K562 (cell line): Measurements from ENCODE around the gene ATP13A5.

Experiments
- AFF4 ChIP-seq: sonication (generic); formaldehyde crosslinking; IDR thresholded peaks from 2 replicates; pipeline ENCODE4 v1.8.0; 2023; ENCODE audit warnings: mild to moderate bottlenecking, missing genetic modification reagents
- ATF1 ChIP-seq, 2 experiments: fragments of 450-650 bp in 1 of 2; IDR thresholded peaks; 2 replicates each; pipeline ENCODE4 v1.6.1; 2016; ENCODE audit warnings: missing compliant biosample characterization in 1 of 2, missing genetic modification characterization in 1 of 2
- CTCF ChIP-seq, 3 experiments: IDR thresholded peaks in 2 of 3; conservative IDR thresholded peaks in 1 of 3; 2 replicates each; pipeline ENCODE4 v1.5.1; 2011 to 2012; ENCODE audit warnings: low read length in 3 of 3, mild to moderate bottlenecking in 3 of 3, control low read depth in 2 of 3, improper control_type of control experiment in 1 of 3, inconsistent platforms in 1 of 3, low read depth in 1 of 3, mixed read lengths in 1 of 3, moderate library complexity in 1 of 3; ENCODE audit not compliant: insufficient read depth in 2 of 3
- E2F5 ChIP-seq: sonication (generic); formaldehyde crosslinking; IDR thresholded peaks from 2 replicates; pipeline ENCODE4 v1.8.0; 2022; ENCODE audit warnings: mild to moderate bottlenecking, missing genetic modification reagents
- EZH2 ChIP-seq: IDR thresholded peaks from 2 replicates; pipeline ENCODE4 v1.6.1; 2012; ENCODE audit warnings: low read depth, mild to moderate bottlenecking, inconsistent platforms, low read length, borderline replicate concordance
- KLF16 ChIP-seq: IDR thresholded peaks from 2 replicates; pipeline ENCODE4 v1.6.1; 2016; ENCODE audit warnings: antibody characterized with exemption
- REST ChIP-seq, 2 experiments: fragments of 450-650 bp; formaldehyde crosslinking in 1 of 2; IDR thresholded peaks; 2 replicates each; pipeline versions ENCODE4 v1.4.0 to v1.6.1; 2014 to 2020; ENCODE audit warnings: mild to moderate bottlenecking in 2 of 2, borderline replicate concordance in 1 of 2, low read depth in 1 of 2
- SMAD2 ChIP-seq: fragments of 150-350 bp; IDR thresholded peaks from 2 replicates; pipeline ENCODE4 v1.6.1; 2014; ENCODE audit warnings: low read depth, mild to moderate bottlenecking, low read length
- STAG1 ChIP-seq: sonication (generic); formaldehyde crosslinking; IDR thresholded peaks from 2 replicates; pipeline ENCODE4 v1.5.0; 2020; ENCODE audit warnings: missing genetic modification reagents, borderline replicate concordance
- TBP ChIP-seq: optimal IDR thresholded peaks from 2 replicates; pipeline ENCODE3; 2011; ENCODE audit warnings: low read depth, low read length, improper control_type of control experiment
- TFAM ChIP-seq: fragments of 250-450 bp; sonication (Bioruptor Pico); conservative IDR thresholded peaks from 2 replicates; pipeline ENCODE4 v1.5.0; 2021; ENCODE audit warnings: mild to moderate bottlenecking, moderate library complexity
- VEZF1 ChIP-seq: fragments of 200-800 bp; sonication (Bioruptor generic); IDR thresholded peaks from 2 replicates; pipeline ENCODE4 v1.6.1; 2017; ENCODE audit warnings: missing genetic modification characterization, missing compliant biosample characterization
- ZNF146 ChIP-seq: IDR thresholded peaks from one replicate; pipeline ENCODE4 v1.6.1; 2018; ENCODE audit warnings: missing compliant biosample characterization; ENCODE audit not compliant: unreplicated experiment
- ZNF384 ChIP-seq: IDR thresholded peaks from 2 replicates; pipeline ENCODE4 v1.6.1; 2012; ENCODE audit warnings: low read depth, low read length, improper control_type of control experiment

- TF ChIP-seq TFAM (CRISPR knock-in tag) (no peak), TBP (no peak), SMAD2 (no peak), ZNF384 (no peak), REST (IDR thresholded peaks at IDR 0.05; ENCODE audit: borderline replicate concordance) (no peak), REST (CRISPR knock-in tag; IDR thresholded peaks at IDR 0.05; ENCODE audit: low read depth) (no peak), EZH2 (no peak), STAG1 (CRISPR knock-in tag) (no peak), VEZF1 (CRISPR knock-in tag) (no peak), CTCF (IDR thresholded peaks at IDR 0.05 in 2 of 3, conservative IDR thresholded peaks at IDR 0.05 in 1 of 3; ENCODE audit: insufficient read depth in 2 of 3, low read depth in 1 of 3, low read length in 3 of 3) (no peak), ZNF146 (CRISPR knock-in tag) (no peak), E2F5 (CRISPR knock-in tag) (no peak), ATF1 (CRISPR knock-in tag; IDR thresholded peaks at IDR 0.05) (no peak), ATF1 (tag; IDR thresholded peaks at IDR 0.05) (no peak), AFF4 (CRISPR knock-in tag) (no peak), KLF16 (no peak)
These were observed 65.2 kb downstream of the ATP13A5 start for GRCh38 chr3:193313061-193313958.
